Measurements from ENCODE around the gene MTMR12. TPM values are rescaled to one million over a fixed set of nuclear protein-coding genes. Genes with fewer than 3 reads are reported as not detected.

MTMR12 gene
- total and polyA plus RNA-seq, 2 of the 13 experiments (the other 11 are each of a cell fraction or from before 2014, with no cell fraction given): 23.4 to 36.6 TPM

DNA sequence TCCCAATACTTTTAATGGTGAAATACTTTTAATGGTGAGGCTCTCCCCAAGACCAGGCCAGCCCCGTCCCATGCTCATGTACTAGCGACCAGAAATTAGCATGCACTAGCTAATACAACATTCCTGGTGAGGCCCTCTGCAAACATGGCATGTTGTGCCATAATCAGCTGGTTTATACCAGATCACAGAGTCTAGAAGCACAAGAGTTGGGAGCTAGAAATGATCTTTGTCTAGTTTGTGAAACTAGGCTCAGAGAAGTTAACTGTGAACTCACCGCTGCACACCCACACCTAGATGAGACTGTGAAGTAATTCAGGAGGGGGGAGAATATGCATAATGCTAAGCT, 37.4 kb downstream of the MTMR12 start (continued):
- TF ChIP-seq SOX6 (IDR thresholded peaks at IDR 0.05) (no peak), SOX6 (CRISPR knock-in tag; IDR thresholded peaks at IDR 0.05) (peak; percentile 14; the same call in 1 of the 2 replicates), GATAD2A (CRISPR knock-in tag; IDR thresholded peaks at IDR 0.05) (peak; percentile 68; the same call in 1 of the 2 replicates), SMARCC2 (IDR thresholded peaks at IDR 0.05) (no peak), KLF15 (CRISPR knock-in tag; IDR thresholded peaks at IDR 0.05; ENCODE audit: borderline replicate concordance) (no peak), HMGA1 (CRISPR knock-in tag; conservative IDR thresholded peaks at IDR 0.05) (no peak), NFE2L2 (IDR thresholded peaks at IDR 0.05; ENCODE audit: low read length) (no peak), ZNF660 (CRISPR knock-in tag; IDR thresholded peaks at IDR 0.05; ENCODE audit: borderline replicate concordance, low read depth) (no peak), NAIF1 (CRISPR knock-in tag; IDR thresholded peaks at IDR 0.05; ENCODE audit: borderline replicate concordance) (no peak), CHD4 (IDR thresholded peaks at IDR 0.05; ENCODE audit: borderline replicate concordance, low read length) (no peak)
- TF ChIP-seq, protein P1, sequence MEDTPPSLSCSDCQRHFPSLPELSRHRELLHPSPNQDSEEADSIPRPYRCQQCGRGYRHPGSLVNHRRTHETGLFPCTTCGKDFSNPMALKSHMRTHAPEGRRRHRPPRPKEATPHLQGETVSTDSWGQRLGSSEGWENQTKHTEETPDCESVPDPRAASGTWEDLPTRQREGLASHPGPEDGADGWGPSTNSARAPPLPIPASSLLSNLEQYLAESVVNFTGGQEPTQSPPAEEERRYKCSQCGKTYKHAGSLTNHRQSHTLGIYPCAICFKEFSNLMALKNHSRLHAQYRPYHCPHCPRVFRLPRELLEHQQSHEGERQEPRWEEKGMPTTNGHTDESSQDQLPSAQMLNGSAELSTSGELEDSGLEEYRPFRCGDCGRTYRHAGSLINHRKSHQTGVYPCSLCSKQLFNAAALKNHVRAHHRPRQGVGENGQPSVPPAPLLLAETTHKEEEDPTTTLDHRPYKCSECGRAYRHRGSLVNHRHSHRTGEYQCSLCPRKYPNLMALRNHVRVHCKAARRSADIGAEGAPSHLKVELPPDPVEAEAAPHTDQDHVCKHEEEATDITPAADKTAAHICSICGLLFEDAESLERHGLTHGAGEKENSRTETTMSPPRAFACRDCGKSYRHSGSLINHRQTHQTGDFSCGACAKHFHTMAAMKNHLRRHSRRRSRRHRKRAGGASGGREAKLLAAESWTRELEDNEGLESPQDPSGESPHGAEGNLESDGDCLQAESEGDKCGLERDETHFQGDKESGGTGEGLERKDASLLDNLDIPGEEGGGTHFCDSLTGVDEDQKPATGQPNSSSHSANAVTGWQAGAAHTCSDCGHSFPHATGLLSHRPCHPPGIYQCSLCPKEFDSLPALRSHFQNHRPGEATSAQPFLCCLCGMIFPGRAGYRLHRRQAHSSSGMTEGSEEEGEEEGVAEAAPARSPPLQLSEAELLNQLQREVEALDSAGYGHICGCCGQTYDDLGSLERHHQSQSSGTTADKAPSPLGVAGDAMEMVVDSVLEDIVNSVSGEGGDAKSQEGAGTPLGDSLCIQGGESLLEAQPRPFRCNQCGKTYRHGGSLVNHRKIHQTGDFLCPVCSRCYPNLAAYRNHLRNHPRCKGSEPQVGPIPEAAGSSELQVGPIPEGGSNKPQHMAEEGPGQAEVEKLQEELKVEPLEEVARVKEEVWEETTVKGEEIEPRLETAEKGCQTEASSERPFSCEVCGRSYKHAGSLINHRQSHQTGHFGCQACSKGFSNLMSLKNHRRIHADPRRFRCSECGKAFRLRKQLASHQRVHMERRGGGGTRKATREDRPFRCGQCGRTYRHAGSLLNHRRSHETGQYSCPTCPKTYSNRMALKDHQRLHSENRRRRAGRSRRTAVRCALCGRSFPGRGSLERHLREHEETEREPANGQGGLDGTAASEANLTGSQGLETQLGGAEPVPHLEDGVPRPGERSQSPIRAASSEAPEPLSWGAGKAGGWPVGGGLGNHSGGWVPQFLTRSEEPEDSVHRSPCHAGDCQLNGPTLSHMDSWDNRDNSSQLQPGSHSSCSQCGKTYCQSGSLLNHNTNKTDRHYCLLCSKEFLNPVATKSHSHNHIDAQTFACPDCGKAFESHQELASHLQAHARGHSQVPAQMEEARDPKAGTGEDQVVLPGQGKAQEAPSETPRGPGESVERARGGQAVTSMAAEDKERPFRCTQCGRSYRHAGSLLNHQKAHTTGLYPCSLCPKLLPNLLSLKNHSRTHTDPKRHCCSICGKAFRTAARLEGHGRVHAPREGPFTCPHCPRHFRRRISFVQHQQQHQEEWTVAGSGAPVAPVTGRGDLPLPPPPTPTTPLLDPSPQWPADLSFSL (CRISPR knock-in tag; IDR thresholded peaks at IDR 0.05): no peak
- TF ChIP-seq, protein P2, sequence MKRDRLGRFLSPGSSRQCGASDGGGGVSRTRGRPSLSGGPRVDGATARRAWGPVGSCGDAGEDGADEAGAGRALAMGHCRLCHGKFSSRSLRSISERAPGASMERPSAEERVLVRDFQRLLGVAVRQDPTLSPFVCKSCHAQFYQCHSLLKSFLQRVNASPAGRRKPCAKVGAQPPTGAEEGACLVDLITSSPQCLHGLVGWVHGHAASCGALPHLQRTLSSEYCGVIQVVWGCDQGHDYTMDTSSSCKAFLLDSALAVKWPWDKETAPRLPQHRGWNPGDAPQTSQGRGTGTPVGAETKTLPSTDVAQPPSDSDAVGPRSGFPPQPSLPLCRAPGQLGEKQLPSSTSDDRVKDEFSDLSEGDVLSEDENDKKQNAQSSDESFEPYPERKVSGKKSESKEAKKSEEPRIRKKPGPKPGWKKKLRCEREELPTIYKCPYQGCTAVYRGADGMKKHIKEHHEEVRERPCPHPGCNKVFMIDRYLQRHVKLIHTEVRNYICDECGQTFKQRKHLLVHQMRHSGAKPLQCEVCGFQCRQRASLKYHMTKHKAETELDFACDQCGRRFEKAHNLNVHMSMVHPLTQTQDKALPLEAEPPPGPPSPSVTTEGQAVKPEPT (CRISPR knock-in tag; IDR thresholded peaks at IDR 0.05; ENCODE audit: low read depth): no peak
- TF ChIP-seq, protein P3, sequence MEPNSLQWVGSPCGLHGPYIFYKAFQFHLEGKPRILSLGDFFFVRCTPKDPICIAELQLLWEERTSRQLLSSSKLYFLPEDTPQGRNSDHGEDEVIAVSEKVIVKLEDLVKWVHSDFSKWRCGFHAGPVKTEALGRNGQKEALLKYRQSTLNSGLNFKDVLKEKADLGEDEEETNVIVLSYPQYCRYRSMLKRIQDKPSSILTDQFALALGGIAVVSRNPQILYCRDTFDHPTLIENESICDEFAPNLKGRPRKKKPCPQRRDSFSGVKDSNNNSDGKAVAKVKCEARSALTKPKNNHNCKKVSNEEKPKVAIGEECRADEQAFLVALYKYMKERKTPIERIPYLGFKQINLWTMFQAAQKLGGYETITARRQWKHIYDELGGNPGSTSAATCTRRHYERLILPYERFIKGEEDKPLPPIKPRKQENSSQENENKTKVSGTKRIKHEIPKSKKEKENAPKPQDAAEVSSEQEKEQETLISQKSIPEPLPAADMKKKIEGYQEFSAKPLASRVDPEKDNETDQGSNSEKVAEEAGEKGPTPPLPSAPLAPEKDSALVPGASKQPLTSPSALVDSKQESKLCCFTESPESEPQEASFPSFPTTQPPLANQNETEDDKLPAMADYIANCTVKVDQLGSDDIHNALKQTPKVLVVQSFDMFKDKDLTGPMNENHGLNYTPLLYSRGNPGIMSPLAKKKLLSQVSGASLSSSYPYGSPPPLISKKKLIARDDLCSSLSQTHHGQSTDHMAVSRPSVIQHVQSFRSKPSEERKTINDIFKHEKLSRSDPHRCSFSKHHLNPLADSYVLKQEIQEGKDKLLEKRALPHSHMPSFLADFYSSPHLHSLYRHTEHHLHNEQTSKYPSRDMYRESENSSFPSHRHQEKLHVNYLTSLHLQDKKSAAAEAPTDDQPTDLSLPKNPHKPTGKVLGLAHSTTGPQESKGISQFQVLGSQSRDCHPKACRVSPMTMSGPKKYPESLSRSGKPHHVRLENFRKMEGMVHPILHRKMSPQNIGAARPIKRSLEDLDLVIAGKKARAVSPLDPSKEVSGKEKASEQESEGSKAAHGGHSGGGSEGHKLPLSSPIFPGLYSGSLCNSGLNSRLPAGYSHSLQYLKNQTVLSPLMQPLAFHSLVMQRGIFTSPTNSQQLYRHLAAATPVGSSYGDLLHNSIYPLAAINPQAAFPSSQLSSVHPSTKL (CRISPR knock-in tag; IDR thresholded peaks at IDR 0.05): peak; percentile 50
- TF ChIP-seq, protein P4, sequence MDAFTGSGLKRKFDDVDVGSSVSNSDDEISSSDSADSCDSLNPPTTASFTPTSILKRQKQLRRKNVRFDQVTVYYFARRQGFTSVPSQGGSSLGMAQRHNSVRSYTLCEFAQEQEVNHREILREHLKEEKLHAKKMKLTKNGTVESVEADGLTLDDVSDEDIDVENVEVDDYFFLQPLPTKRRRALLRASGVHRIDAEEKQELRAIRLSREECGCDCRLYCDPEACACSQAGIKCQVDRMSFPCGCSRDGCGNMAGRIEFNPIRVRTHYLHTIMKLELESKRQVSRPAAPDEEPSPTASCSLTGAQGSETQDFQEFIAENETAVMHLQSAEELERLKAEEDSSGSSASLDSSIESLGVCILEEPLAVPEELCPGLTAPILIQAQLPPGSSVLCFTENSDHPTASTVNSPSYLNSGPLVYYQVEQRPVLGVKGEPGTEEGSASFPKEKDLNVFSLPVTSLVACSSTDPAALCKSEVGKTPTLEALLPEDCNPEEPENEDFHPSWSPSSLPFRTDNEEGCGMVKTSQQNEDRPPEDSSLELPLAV (CRISPR knock-in tag; conservative IDR thresholded peaks at IDR 0.05; ENCODE audit: low read depth): no peak
- TF ChIP-seq, protein P5, sequence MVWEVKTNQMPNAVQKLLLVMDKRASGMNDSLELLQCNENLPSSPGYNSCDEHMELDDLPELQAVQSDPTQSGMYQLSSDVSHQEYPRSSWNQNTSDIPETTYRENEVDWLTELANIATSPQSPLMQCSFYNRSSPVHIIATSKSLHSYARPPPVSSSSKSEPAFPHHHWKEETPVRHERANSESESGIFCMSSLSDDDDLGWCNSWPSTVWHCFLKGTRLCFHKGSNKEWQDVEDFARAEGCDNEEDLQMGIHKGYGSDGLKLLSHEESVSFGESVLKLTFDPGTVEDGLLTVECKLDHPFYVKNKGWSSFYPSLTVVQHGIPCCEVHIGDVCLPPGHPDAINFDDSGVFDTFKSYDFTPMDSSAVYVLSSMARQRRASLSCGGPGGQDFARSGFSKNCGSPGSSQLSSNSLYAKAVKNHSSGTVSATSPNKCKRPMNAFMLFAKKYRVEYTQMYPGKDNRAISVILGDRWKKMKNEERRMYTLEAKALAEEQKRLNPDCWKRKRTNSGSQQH (CRISPR knock-in tag; IDR thresholded peaks at IDR 0.05; ENCODE audit: low read depth): no peak

Data from HepG2 (cell line).